SH-SY5Y (cell line): ENCODE measurements around the gene DNAAF9.

ENCODE experiments used
- GATA2 ChIP-seq: IDR thresholded peaks from 2 replicates; pipeline ENCODE4 v1.6.1; 2011; ENCODE audit warnings: mild to moderate bottlenecking, low read depth, low read length
- GATA3 ChIP-seq: IDR thresholded peaks from 2 replicates; pipeline ENCODE4 v1.6.1; 2011; ENCODE audit warnings: low read depth, mild to moderate bottlenecking, low read length, moderate library complexity

The DNAAF9 gene

DNA sequence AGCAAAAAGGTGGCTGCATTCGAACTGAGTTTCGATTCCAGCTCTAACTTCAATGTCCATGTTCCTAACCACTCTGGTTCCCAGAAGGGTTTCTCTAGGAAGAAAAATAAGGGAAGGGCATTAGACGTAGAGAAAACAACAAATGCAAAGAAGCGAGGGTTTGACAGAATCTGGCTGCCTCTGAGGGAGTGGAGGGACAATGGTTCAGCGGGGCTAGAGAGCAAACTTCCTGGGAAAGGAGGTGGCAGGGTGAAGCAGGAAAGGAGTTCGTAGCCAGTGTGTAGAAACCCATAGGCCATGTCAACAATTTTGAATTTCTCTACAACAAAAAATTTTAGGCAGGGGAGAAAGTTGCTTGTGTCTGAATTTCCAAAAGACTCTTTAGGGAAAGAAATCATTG lies 14.5 kb upstream of the DNAAF9 start:
- no peak for TF ChIP-seq GATA3
- no peak for TF ChIP-seq GATA2

- no peak for TF ChIP-seq GATA2
- TF ChIP-seq GATA3, result no peak
Observed at GRCh38 chr20:3420211-3420707, 12.8 kb upstream of the DNAAF9 start.

DNA sequence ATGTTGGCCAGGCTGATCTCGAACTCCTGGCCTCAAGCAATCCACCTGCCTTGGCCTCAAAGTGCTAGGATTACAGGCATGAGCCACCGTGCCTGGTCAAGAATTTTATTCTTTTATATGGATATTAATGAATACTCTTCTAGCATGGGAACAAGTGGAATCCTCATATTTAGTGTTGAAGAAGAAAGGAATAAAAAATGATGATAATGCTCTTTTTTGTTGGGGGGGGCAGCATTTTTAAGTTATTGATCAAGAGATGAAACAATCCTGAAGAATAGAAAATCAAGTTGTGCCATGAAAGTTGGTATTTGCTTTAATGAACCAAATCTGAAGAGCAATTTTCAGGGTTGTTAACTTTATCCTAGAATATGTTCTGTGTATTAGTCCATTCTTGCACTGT lies 6.7 kb upstream of the DNAAF9 start:
- TF ChIP-seq GATA2 (no peak), GATA3 (no peak)

- TF ChIP-seq GATA3, result no peak
- TF ChIP-seq GATA2, result no peak
Observed at GRCh38 chr20:3413393-3413889, 6.0 kb upstream of the DNAAF9 start.

GRCh38 chr20:3412600-3413392 lies 5.3 kb upstream of the DNAAF9 start:
- no peak for TF ChIP-seq GATA3
- no peak for TF ChIP-seq GATA2

GRCh38 chr20:3410464-3410863 lies 3.0 kb upstream of the DNAAF9 start:
- TF ChIP-seq GATA2, result no peak
- TF ChIP-seq GATA3, result no peak

GRCh38 chr20:3409417-3409816 lies 1.9 kb upstream of the DNAAF9 start:
- TF ChIP-seq GATA2 (no peak), GATA3 (no peak)

GRCh38 chr20:3407771-3408637 lies 535 bp upstream of the DNAAF9 start:
- TF ChIP-seq GATA2 (no peak), GATA3 (no peak)

DNA sequence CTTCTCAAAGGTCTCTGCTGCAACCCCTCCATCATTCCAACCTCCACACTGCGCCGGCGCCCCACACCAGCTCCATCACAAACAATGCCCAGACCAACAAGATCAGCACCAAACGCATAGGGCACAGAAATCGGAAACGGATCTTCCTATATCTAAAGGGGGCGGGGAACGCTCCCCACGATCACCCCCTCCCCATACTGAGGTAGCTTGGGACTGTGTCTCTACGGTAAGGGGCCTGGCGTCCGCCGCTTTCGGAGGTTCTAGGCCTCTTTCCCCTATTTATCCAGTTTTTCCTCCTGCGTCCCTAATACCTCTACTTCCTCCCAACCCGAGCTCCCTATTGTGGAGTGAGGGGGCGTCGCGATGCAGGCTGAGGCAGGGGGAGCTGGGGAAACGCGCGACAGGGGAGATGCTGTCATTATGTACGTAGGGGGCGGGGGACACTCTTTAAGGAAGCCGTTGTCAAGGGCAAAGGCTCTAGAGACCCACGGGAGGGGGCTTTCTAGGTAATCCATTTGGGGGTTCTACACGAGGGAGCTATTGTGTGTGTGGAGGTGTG lies 909 bp downstream of the DNAAF9 start:
- TF ChIP-seq GATA2 (no peak), GATA3 (no peak)

GRCh38 chr20:3405696-3406358 lies 1.6 kb downstream of the DNAAF9 start:
- TF ChIP-seq GATA2 (no peak), GATA3 (no peak)

GRCh38 chr20:3405139-3405538 lies 2.3 kb downstream of the DNAAF9 start:
- no peak for TF ChIP-seq GATA2
- TF ChIP-seq GATA3, result no peak

DNA sequence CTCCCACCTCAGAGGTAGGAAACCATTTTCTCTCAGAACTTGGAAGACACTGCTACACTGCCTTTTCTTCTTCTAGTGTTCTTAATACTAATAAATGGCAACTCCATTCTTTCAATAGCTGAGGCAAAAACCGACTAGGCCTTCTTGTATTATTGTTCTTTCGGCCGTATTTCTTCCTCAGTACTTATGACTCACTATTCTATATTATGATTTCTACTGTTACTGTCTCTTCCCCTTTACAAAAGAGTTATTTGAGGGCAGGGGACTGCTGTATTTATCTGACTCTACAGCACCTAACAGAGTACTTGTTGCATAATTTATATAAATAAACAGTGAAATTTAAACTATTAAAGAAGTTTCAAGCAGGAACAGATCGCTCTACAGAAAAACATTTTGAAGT lies 3.1 kb downstream of the DNAAF9 start:
- no peak for TF ChIP-seq GATA2
- no peak for TF ChIP-seq GATA3

GRCh38 chr20:3403741-3404140 lies 3.7 kb downstream of the DNAAF9 start:
- TF ChIP-seq GATA2 (no peak), GATA3 (no peak)

DNA sequence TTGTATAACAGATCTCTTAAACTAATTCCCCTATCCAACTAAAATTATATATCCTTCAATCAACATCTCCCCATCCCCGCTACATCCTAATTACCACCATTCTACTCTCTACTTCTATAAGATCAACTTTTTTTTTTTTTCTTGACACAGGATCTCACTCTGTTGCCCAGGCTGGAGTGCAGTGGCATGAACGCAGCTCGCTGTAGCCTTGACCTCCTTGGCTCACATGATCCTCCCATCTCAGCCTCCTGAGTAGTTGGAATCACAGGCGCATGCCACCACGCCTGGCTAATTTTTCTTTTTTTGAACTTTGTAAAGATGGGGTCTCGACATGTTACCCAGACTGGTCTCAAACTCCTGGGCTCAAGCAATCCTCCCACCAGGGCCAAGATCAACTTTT lies 5.0 kb downstream of the DNAAF9 start:
- TF ChIP-seq GATA2 (no peak), GATA3 (no peak)
